HL-60 (cell line): ENCODE results near the gene SLC45A1.

Experiments
- DNase-seq, 2 experiments: peaks; one replicate each; pipeline ENCODE4 v3.0.0-alpha.2; 2010 to 2020; ENCODE audit warnings: low read depth in 1 of 2, low spot score in 1 of 2
- H3K27ac ChIP-seq: fragments of 250-450 bp; sonication (Bioruptor Pico); replicated peaks from 2 replicates; pipeline ENCODE4 v1.5.1; 2020; ENCODE audit warnings: mild to moderate bottlenecking, moderate library complexity
- H3K27me3 ChIP-seq: fragments of 250-450 bp; sonication (Bioruptor Pico); 2 replicates; pipeline ENCODE4 v1.5.1; 2021; ENCODE audit warnings: mild to moderate bottlenecking, moderate library complexity; ENCODE audit not compliant: insufficient read depth, poor library complexity, severe bottlenecking
- H3K4me3 ChIP-seq: replicated peaks from 2 replicates; pipeline ENCODE4 v1.5.1; 2011; ENCODE audit warnings: mild to moderate bottlenecking, control low read depth, low read length; ENCODE audit not compliant: insufficient read depth
- CTCF ChIP-seq: IDR thresholded peaks from one replicate; pipeline ENCODE4 v1.5.1; 2011; ENCODE audit warnings: low read length, control low read depth, inconsistent platforms; ENCODE audit not compliant: insufficient read depth
- GABPA ChIP-seq: IDR thresholded peaks from 2 replicates; pipeline ENCODE4 v1.6.1; 2012; ENCODE audit warnings: low read depth
- POLR2AphosphoS5 ChIP-seq: IDR thresholded peaks from 2 replicates; pipeline ENCODE4 v1.6.1; 2012; ENCODE audit warnings: low read depth
- REST ChIP-seq: IDR thresholded peaks from 2 replicates; pipeline ENCODE4 v1.6.1; 2012; ENCODE audit warnings: low read depth; ENCODE audit not compliant: insufficient replicate concordance
- SPI1 ChIP-seq: IDR thresholded peaks from 2 replicates; pipeline ENCODE4 v1.6.1; 2012; ENCODE audit warnings: low read depth, mild to moderate bottlenecking, borderline replicate concordance

SLC45A1 gene

GRCh38 chr1:8389958-8390535 lies 72.1 kb downstream of the SLC45A1 start:
- Histone ChIP-seq H3K4me3 (no peak overlapping the region), H3K27me3 (no peaks in the 10 kb centered on the region), H3K27ac (no peak overlapping the region)
- TF ChIP-seq SPI1 (no peak), GABPA (no peak), REST (no peak), CTCF (no peak), POLR2AphosphoS5 (no peak)
- DNase-seq = no peak

- TF ChIP-seq GABPA (no peak), SPI1 (peak; percentile 22; the same call in 1 of the 2 replicates)
- H3K27me3 ChIP-seq = no peaks in the 10 kb centered on the region
- no peak overlapping the region for H3K4me3 ChIP-seq
- no peak overlapping the region for H3K27ac ChIP-seq
- no peak for DNase-seq
These were observed 72.8 kb downstream of the SLC45A1 start for GRCh38 chr1:8390707-8391106.

- Histone ChIP-seq H3K27ac (no peak overlapping the region), H3K27me3 (no peaks in the 10 kb centered on the region), H3K4me3 (no peak overlapping the region)
- DNase-seq = no peak
- TF ChIP-seq GABPA (no peak), SPI1 (no peak), CTCF (no peak), REST (no peak), POLR2AphosphoS5 (no peak)
These were observed 74.6 kb downstream of the SLC45A1 start for GRCh38 chr1:8392522-8392921.
